Measurements from ENCODE around the gene BMAL1.
"Not testable (repeated sequence)": the region's sequence is repeated elsewhere in the genome, so short reads cannot be mapped to it uniquely, and the experiment has no call there.

BMAL1 gene

DNA sequence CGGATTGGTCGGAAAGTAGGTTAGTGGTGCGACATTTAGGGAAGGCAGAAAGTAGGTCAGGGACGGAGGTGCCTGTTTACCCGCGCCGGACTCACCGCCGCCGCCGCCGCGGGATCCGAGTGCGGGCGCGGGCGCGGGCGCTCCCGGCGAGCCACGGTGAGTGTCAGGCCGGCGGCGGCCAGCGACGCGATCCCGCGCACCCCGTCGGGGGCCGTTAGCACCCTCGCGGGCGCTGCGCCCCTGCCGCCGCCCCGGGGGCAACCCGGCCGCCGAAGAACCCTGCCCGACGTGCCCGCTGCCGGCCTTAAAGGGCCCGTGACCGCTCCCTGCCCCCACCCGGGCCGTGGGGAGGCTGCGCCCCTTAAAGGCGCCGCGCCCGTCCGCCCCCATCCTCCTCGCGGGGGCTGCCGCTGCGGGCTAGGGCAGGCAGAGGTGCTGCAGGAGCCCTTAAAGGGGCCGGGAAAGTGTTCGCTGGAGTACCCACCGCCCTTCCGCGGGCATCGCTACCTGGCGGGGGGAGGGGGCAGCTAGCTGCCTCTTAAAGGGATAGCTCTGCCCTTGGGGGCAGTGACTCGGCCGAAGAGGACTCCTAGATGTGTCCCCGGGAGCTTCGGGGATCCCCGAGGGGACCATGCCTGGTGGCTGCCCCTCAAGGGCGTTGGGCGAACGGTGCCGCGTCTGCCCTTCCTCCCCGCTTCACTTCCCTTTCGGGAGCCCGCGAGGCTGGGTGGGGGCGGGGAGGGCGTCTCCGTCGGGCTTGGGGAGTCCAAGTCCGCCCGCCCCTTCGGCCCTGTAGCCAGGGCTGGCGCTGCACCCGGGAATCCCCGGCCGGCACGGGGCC lies at the start of gene BMAL1:
Gene BMAL1, plus strand, starts transcription at position 23 of the 841 bp plus-strand sequence. CDS start 76,519 bp downstream, outside the sequence.
- DNase-seq: peak; percentile 63

DNA sequence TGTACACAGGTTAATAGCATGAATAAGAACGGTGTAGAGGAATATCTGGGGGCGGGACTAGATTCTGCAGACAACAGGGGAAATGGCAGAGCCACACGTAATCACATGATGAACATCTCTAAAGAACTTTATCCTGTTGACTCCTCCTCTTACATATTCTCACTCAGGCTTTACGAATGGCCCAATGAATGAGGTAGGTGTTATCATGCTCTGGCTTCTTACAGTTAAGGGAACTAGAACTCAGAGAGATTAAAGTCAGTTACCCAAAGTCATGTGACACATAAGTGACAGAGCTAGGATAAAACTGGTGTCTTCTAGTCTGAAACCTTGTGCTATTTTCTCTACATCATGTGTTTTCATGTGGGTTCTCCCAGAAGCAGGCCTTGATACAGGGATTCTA lies 49.0 kb upstream of the BMAL1 start:
- DNase-seq: no peak

DNA sequence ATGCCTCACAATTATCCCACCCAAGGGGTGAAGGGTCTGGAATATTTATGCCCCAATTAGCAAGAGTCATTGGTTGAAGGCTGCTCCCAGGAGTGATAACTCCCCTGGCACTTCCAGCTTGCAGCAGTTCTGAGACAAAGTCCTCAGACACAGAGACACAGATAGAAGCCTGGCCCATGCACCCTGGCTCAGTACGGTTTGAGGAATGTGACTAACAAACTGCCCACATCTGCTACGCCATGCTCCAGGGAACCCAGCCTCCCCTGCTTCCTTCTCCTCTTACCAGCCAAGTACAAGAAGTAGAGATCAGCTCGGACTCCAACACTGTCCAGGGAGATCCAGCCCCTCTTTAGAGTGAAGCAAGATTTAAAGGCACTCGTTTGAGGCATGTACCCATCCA lies 48.5 kb upstream of the BMAL1 start:
- no peak for DNase-seq

DNA sequence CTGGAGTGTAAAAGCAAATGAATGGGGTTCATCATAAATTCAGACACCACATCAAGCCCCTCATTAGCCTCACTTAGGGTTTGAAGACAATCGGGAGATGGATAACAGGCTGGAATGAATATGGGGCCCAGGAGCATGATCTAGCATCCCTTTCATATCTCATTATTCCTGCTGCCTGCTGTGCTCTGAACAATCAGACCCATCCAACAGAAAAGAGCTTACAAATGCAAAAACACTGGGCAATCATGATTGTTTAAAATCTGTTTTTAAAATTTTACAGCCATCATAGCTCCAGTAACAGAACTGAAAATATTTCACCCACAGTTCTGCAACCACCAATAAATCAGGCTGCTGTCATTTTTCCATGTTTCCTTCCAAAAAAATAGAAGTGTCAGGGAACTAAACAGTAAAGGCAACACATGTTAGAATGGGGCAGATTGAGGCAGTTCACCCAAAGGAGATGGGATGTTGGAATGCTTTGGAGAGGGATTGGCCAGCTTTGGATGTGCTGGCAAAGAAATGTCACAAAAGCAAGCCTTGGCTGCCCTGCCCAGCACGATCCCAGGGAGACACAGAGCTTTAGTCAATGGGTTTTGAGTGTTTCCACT lies 47.8 kb upstream of the BMAL1 start:
- no peak for DNase-seq

DNA sequence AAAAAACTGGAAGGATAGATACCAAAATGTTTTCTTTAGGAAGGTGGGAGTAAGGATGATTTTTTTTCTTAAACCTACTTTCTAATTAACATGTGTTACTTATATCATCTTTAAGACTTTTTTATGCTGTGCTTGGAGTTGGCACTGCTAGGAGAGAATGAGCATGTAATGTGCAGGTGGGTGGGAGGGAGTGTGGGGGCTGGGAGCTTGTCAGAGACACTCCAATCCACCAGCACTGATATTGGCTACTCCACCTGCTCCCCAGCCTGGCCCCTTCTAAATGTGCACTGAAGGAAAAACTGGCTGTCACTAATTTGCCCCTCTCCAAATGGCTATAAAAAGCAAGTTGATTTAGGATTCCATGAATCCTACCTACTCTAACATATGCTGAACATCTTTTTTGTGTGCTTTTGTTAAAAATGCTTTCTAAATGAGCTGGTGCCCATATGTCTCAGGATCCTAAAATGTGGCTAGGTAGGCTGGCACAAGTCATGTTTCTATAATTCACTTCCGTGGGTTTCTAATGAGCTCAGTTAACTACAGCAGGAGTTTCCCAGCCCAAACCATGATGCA lies 44.3 kb upstream of the BMAL1 start:
- DNase-seq: no peak

DNA sequence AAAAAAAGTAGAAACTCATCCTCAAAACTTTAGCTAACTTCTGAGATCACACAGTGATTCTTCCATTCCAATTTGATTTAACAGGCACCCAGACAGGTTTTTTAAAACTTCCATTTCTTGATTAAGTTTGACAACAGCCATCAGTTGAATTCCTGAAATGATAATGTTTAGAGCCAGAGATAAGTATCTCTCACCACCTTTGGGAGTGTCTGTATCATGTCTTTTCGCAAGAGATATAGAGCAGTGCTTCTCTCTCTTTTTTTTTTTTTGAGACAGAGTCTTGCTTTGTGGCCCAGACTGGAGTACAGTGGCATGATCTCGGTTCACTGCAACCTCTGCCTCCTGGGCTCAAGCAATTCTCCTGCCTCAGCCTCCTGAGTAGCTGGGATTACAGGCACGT lies 41.7 kb upstream of the BMAL1 start:
- no peak for DNase-seq

DNA sequence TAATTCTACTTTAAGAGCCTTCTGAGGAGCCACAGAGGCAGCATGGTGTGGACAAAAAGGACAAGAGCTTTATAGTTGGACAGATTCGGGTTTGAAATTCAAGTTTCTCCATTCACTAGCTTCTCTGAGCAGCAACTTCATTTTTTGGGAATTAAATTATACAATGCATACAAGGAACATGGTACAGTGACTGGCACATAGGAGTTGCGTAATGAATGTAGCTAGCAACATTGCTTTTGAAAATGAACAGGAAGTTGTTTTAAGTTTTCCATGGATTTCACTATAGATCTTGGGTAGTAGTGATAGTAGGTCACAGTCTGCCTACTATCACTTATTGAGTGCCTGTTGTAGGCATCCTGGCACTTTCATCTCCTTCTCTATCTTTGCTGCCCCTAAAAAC lies 41.0 kb upstream of the BMAL1 start:
- DNase-seq: no peak

DNA sequence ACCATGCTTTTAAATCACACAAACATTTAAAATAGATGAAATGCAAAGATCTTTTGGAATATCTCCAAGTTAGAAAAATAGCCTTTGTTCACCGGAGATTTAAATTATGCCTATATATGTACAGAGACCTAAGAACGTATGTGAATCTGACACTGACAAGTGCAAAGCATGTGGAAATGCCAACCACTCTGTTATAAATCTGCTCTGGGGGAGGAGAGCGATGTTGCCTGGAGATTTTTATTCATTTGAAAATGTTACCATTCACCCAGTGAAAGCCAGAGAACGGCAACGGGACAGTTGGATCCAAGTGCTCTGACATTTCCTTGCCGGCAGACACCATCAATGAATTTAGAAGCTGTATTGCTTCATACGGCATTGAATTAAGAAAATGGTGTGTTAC lies 39.8 kb upstream of the BMAL1 start:
- DNase-seq: no peak

DNA sequence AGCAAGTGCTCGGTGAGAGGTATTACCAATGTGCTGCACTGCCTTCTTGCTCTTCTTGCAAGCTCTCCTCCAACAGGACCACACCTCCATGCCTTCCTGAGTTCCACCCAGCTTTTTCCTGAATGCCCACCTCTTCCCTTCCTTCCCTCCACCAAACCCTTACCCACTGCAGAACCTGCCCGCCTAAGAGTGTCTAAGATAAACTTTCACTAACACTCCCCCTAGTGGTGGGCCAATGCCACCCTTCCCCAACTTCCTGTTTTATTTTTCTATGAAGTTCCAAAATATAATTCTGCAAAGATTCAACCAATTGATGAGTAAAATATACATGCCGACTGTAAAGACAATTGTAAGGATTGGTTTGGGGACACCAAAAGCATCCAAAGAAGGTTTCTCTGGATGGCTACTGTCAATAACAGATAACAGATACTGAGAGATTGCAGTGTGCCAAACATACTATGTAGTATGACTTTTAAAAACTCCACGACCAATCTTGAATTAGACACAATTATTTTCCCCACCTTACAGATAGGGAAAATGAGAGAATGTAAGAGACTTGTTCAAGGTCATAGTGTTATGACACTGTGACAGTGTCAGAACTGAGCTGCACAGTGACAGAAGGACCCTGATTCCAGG lies 38.6 kb upstream of the BMAL1 start:
- peak; percentile 64 for DNase-seq

DNA sequence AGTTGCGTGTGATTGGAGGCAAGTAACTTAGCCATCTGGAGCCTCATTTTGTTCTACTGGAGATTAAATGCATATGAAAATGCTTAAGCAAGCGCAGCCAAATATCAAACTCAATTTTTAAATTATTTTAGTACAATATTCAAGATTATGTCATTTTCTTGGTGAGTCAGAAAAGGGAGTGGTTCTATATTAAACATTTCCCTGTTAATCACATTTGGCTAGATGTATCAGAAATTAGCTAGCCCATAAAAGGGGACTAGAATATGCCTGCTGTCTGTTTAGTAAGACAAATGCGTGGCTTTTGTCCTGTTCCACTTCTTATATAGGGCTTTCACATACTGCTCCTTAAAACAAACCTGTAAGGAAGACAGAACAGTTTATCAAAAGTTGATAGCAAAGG lies 35.0 kb upstream of the BMAL1 start:
- no peak for DNase-seq

DNA sequence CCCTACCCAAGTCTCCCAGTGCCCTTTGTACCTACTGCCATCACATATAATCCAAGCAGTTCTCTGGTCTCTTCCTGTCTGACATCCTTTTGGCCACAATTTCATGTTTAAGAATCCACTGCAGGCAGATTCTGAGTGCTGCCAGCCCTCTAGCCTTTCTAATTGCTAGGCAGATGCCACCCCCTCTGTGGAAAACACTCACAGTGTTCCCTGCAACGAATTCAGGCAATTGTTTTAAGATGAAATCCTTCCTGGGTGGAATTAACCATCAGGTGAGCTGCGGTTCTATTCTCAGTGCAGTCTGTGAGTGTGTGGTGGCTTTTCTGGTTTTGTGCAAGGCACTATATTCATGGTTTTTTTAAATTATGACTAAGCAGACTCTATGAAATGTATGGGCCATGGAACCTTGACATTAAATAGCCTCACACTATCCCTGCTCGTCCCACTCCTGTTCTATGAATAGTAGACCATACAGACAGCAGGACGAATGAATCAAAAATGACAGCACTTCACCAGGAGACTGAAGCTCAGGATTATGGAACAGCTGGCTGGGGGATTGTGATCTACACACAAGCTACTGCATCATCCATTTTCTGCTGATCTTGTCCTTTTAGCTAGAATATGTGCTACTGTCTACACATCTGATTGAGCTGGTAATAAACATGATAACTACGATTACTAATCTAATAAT lies 29.8 kb upstream of the BMAL1 start:
- no peak for DNase-seq

DNA sequence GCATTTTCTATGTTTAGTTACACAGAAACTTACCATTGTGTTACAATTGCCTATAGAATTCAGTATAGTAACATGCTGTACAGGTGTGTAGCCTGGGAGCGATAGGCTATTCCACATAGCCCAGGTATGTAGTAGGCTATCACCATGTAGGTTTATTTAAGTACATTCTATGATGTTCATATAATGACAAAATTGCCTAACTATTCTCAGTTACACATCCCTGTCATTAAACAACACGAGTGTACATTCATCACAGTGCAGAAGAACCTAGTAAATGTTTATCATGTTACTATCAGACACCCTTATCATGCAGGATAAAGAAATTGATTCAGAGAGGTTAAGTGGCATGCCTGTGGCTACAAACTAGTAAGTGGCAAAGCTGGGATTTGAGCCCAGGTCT lies 28.4 kb upstream of the BMAL1 start:
- DNase-seq: no peak

DNA sequence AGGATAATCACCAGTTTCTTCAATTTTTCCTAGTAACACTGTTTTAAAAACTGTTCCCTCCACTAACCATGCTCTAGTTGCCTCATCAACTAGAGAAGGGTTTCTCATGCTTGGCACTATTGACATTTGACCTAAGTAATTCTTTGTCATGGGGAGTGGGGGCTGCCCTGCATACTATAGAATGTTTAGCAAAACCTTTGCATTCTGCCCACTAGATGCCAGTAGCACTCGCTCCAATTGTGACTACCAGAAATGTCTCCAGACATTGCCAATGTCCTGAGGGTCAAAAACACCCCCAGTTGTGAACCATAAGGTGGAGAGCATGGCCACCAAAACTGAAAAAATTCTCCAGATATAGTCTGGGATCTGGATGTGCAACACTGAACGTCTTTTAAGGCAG lies 27.6 kb upstream of the BMAL1 start:
- DNase-seq: no peak

DNA sequence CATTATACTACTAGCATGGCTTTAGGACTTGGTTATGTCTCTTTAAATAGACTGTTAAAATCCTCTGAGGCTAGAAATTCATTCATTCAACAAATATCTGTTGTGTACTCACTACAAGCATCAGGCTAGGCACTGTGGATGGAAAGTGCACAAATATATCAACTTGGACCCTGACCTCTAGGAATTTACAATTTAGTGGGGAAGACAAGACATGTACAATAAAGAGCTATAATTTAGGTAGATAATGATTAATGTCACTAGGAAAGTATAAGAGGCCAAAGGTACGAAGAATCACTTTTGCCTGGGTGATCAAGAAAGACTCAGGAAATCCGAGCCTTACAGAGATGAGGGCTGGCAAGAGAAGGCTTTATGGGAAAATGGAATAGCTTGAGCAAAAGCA lies 25.6 kb upstream of the BMAL1 start:
- no peak for DNase-seq

DNA sequence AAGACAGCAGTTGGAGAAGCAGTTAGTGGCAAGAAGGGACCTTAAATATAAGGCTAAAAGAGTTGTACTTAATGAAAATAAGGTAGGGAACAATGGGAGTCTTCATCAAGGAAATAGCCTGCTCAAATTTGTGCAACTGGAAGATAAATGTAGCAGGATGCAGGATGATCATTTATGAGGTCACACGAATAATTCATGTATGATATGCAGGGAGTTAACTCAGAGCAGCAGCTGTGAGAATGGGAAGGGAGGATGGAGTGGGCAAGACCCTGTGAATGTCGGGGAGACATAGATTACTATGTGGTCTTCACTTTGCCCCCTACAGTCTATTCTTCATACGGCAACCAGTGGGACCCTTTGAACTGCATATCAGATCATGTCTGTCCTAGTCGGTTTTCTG lies 25.2 kb upstream of the BMAL1 start:
- DNase-seq: no peak

DNA sequence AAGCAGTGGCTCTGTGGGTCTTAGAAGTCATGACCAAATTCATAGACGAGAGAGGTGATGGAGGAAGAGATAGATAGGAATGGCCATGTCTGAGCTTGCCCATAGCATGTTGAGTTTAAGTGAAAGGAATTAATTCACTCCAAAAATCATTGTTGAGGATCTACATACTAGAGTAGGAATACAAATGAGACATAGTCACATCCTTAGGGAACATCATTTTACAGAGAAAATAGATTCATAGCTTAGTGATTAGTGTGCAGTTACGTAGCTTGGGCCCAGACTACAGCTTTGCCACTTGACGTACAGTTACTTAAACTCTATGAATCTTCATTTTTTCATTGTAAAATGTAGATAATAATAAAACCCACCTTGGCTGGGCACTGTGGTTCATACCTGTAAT lies 21.4 kb upstream of the BMAL1 start:
- DNase-seq: no peak

DNA sequence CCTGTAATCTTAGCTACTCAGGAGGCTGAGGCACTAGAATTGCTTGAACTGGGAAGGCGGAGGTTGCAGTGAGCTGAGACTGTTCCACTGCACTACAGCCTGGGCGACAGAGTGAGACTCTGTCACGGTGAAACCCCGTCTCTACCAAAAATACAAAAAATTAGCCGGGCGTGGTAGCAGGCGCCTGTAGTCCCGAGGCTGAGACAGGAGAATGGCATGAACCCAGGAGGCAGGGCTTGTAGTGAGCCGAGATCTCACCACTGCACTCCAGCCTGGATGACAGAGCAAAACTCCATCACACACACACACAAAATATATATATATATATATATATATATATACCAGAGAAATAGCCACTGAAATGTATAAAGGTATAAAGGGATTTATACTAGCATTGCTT lies 19.5 kb upstream of the BMAL1 start:
- not testable (repeated sequence) for DNase-seq

DNA sequence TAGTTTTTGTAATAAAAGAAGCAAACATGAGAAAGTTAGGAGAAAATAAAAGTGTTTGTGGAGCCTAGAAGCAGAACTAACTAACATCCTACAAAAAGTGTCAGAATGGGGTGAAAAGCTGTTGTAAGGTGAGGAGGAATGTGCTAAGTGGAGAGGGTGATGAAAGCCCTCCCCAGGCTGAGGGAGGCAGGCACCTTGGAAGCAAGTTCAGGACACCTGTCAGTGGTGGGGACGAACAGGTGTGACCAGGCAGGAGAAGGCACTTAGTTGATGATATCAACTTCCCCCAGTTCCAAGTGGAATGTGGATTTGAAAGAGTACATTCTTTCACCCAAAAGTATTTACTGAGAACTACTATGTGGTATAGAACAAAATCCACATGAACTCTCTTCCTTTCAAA lies 18.7 kb upstream of the BMAL1 start:
- DNase-seq: no peak

DNA sequence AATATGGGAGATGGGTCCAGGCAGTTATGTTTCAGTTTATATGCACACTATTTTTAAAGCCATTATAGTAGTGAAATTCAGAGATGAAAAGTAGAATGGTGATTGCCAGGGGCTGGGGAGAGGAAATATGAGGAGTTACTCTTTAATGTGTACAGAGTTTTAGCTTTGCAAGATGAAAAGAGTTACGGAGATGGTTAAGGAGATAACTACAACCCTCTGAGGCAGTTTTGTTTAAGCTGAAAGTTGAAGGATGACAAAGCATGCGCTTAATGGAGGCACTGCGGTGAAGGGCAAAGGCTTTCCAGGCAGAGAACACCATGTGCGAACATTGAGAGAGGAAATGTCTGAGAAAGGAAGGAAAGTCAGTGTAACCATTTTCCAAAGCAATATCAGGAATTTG lies 18.2 kb upstream of the BMAL1 start:
- DNase-seq: no peak

DNA sequence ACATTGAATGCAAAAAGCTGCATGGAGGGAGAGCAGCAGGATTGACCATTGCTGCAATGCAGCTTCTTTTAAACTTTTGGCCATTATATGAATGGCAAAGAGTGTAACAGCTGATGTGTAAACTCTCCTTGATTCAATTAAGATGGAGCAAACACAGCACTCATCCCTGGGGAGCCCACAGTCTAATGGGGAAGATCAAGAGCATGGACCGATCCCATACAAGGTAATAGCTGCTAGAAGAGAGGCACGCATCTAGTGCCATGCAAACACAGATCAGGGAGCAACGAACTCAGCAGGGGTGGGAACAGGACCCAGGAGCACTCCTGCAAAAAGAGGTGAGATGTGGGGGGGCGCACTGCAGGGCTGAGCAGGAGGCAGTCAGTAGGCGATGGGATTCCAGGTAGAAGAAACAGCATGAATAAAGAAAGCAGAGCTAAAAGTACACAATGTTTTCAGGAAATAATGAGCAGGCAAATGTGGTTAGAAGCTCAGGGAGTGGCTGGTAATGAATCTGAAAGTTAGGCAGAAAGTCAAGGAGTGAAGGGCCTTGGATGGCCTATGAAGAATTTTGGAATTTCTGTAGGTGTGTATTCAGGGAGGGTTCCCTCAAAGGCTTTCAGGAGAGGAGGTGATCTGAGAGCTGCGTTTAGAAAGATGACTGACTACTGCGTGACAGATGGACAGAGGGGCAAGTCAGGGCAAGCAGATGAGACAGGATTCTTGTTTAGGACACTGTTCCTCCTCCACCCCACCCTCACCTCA lies 17.2 kb upstream of the BMAL1 start:
- no peak for DNase-seq

DNA sequence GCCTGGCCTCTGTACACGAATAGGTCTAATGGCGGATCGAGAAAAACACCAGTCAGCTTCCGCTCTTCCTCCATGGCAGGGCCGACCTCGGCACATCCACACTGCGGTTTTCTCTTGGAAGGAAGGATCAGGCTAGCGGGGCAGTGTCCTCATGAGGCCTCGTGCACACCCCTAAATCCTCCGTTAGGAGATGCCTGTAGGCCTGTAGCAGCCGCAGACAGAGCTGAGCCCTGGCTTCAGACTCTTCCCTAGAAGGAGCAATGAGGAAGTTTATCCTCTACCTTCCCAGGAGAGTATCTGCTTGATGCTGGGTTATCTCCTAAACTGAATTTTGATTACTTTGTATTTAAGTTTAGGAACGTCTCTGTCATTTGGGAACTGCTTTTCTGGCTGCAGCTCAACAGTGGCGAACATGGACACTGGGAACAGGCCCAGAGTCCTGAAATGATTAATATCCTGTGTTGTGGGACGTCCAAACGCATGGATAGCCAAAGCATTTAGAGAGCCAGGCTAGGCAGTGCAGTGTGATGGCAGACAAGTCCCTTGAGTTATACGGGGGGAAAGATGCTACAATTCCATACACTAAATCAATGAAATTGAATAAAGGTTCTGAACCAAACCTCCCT lies 16.5 kb upstream of the BMAL1 start:
- DNase-seq: no peak

DNA sequence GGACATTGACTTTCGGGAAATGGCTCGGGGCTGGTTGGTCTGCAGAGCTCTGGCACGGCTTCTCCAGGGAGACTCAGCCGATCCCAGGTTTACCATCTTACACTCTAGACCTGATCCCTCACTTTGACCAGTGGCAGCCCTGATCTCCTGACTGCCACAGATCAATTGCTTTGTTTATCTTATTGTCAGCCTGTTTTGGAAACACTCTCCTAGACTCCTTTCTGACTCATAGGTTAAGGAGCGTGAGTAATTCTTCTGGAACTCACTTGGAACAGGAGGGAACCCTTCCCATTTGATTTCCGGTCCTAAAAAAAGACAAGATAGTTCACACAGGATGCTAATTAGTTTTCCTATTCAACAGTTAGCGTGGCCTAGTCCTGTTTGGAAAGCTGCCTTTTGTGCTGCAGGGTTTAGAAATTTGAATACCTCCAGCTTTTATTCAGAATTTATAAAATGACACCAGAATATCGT lies 16.0 kb upstream of the BMAL1 start:
- no peak for DNase-seq

All from activated CD4-positive, alpha-beta T cell treated with anti-CD3 and anti-CD28 coated beads for 48 hours (primary cell).